HG02943 (cell line): ENCODE measurements around the gene OSBPL10.
"Not testable (repeated sequence)": the region's sequence is repeated elsewhere in the genome, so short reads cannot be mapped to it uniquely, and the experiment has no call there.

ENCODE experiments used
- ATAC-seq: cut with Tn5 transposase; IDR thresholded peaks from one replicate; pipeline ENCODE4 v1.9.1; 2021; ENCODE audit warnings: mild to moderate bottlenecking, low read depth, moderate library complexity; ENCODE audit not compliant: unreplicated experiment

OSBPL10 gene

GRCh38 chr3:31785734-31786133, 195.3 kb downstream of the OSBPL10 start:
- no peak for ATAC-seq

GRCh38 chr3:31785286-31785685, 195.8 kb downstream of the OSBPL10 start:
- ATAC-seq = no peak

GRCh38 chr3:31783851-31784250, 197.2 kb downstream of the OSBPL10 start:
- ATAC-seq = not testable (repeated sequence)

- not testable (repeated sequence) for ATAC-seq
Measured at GRCh38 chr3:31782306-31782705, 198.8 kb downstream of the OSBPL10 start.

- ATAC-seq = no peak
Measured at GRCh38 chr3:31779514-31779913, 201.5 kb downstream of the OSBPL10 start.

GRCh38 chr3:31777887-31778286, 203.2 kb downstream of the OSBPL10 start:
- ATAC-seq = no peak

- ATAC-seq = no peak
Measured at GRCh38 chr3:31777092-31777491, 204.0 kb downstream of the OSBPL10 start.

- ATAC-seq = no peak
Measured at GRCh38 chr3:31776016-31776415, 205.0 kb downstream of the OSBPL10 start.

- no peak for ATAC-seq
Measured at GRCh38 chr3:31775383-31775782, 205.7 kb downstream of the OSBPL10 start.

- no peak for ATAC-seq
Measured at GRCh38 chr3:31772758-31773473, 208.1 kb downstream of the OSBPL10 start.

- no peak for ATAC-seq
Measured at GRCh38 chr3:31772272-31772671, 208.8 kb downstream of the OSBPL10 start.

GRCh38 chr3:31770822-31771326, 210.2 kb downstream of the OSBPL10 start:
- ATAC-seq = no peak

- ATAC-seq = no peak
Measured at GRCh38 chr3:31768479-31769125, 212.5 kb downstream of the OSBPL10 start.

- no peak for ATAC-seq
Measured at GRCh38 chr3:31767920-31768319, 213.1 kb downstream of the OSBPL10 start.

GRCh38 chr3:31766669-31767068, 214.4 kb downstream of the OSBPL10 start:
- ATAC-seq = no peak

- ATAC-seq = no peak
Measured at GRCh38 chr3:31765871-31766270, 215.2 kb downstream of the OSBPL10 start.

GRCh38 chr3:31763731-31764130, 217.3 kb downstream of the OSBPL10 start:
- no peak for ATAC-seq

- no peak for ATAC-seq
Measured at GRCh38 chr3:31762888-31763351, 218.1 kb downstream of the OSBPL10 start.

- ATAC-seq = no peak
Measured at GRCh38 chr3:31762097-31762764, 218.8 kb downstream of the OSBPL10 start.

GRCh38 chr3:31760654-31761053, 220.4 kb downstream of the OSBPL10 start:
- ATAC-seq = no peak

- no peak for ATAC-seq
Measured at GRCh38 chr3:31758322-31758965, 222.6 kb downstream of the OSBPL10 start.
